Right ventricle myocardium superior (tissue), 1 donor: ENCODE data around the gene SLC24A3. TPM values are rescaled to one million over a fixed set of nuclear protein-coding genes. Genes with fewer than 3 reads are reported as not detected.

ENCODE experiments used
- ATAC-seq: fragments of 200-7000 bp; cut with Tn5 transposase; one replicate; pipeline ENCODE4 v1.9.1; 2020; ENCODE audit warnings: mild to moderate bottlenecking; ENCODE audit not compliant: poor library complexity
- DNase-seq: peaks from one replicate; pipeline ENCODE4 v3.0.0-alpha.2; 2020
- intact Hi-C: fragments of 100-400 bp; cut with DNase I; formaldehyde crosslinking; loops from one replicate; pipeline ENCODE4 v1.11.2; 2022
- total RNA-seq: library from RNA; stranded (reverse); fragmentation: NEBNext Ultra II Directional; extraction: Animal tissue kit (Norgen Biotek cat#: 25700); gene quantifications from one replicate; pipeline ENCODE4 v1.2.1, GENCODE V29; 2021
- donor health status: DM: no; HTN: yes; CAD: no; lungs with severe emphysema.

The SLC24A3 gene
- total RNA-seq, 1 donor from 2014 or later = 0.62 TPM

GRCh38 chr20:19291024-19291817 is 78.8 kb downstream of the SLC24A3 start:
- no peak for DNase-seq
- ATAC-seq = no peak
- intact Hi-C loops = no loop called here

- ATAC-seq = no peak
- no peak for DNase-seq
- intact Hi-C loops = no loop called here
Measured at GRCh38 chr20:19291818-19292132, 79.3 kb downstream of the SLC24A3 start.

GRCh38 chr20:19292254-19292653 is 79.8 kb downstream of the SLC24A3 start:
- intact Hi-C loops = no loop called here
- ATAC-seq (no peak), DNase-seq (no peak)

GRCh38 chr20:19295076-19295475 is 82.6 kb downstream of the SLC24A3 start:
- DNase-seq (no peak), ATAC-seq (no peak)
- intact Hi-C loops = no loop called here

GRCh38 chr20:19298652-19299051 is 86.2 kb downstream of the SLC24A3 start:
- intact Hi-C loops = no loop called here
- ATAC-seq (no peak), DNase-seq (no peak)

GRCh38 chr20:19300395-19300794 is 88.0 kb downstream of the SLC24A3 start:
- no peak for ATAC-seq
- no peak for DNase-seq
- intact Hi-C loops = no loop called here

- DNase-seq (no peak), ATAC-seq (no peak)
- intact Hi-C loops = no loop called here
Measured at GRCh38 chr20:19301142-19301541, 88.7 kb downstream of the SLC24A3 start.

- intact Hi-C loops = no loop called here
Measured at GRCh38 chr20:19301843-19302242, 89.4 kb downstream of the SLC24A3 start.

GRCh38 chr20:19302714-19303113 is 90.3 kb downstream of the SLC24A3 start:
- intact Hi-C loops = no loop called here
- no peak for DNase-seq

More at GRCh38 chr20:19301843-19302242, 89.4 kb downstream of the SLC24A3 start:
- no peak for ATAC-seq
- DNase-seq = no peak

GRCh38 chr20:19304389-19304788 is 91.9 kb downstream of the SLC24A3 start:
- intact Hi-C loops = no loop called here
- ATAC-seq (no peak), DNase-seq (no peak)

More at GRCh38 chr20:19302714-19303113, 90.3 kb downstream of the SLC24A3 start:
- no peak for ATAC-seq

- no peak for DNase-seq
- intact Hi-C loops = no loop called here
- peak; percentile 29 for ATAC-seq
Measured at GRCh38 chr20:19304886-19305415, 92.5 kb downstream of the SLC24A3 start.

GRCh38 chr20:19308146-19308545 is 95.7 kb downstream of the SLC24A3 start:
- DNase-seq (no peak), ATAC-seq (no peak)
- intact Hi-C loops = no loop called here

GRCh38 chr20:19310541-19310940 is 98.1 kb downstream of the SLC24A3 start:
- intact Hi-C loops = no loop called here
- ATAC-seq (no peak), DNase-seq (no peak)

GRCh38 chr20:19313342-19314069 is 101.1 kb downstream of the SLC24A3 start:
- ATAC-seq = no peak
- DNase-seq = no peak
- intact Hi-C loops = no loop called here

GRCh38 chr20:19314621-19315020 is 102.2 kb downstream of the SLC24A3 start:
- intact Hi-C loops = no loop called here
- DNase-seq (no peak), ATAC-seq (no peak)

GRCh38 chr20:19317237-19318069 is 105.0 kb downstream of the SLC24A3 start:
- ATAC-seq = no peak
- DNase-seq = no peak
- intact Hi-C loops = no loop called here

GRCh38 chr20:19318610-19319009 is 106.2 kb downstream of the SLC24A3 start:
- intact Hi-C loops = no loop called here
- DNase-seq (no peak), ATAC-seq (no peak)

- no peak for ATAC-seq
- no peak for DNase-seq
- intact Hi-C loops = no loop called here
Measured at GRCh38 chr20:19320005-19320404, 107.6 kb downstream of the SLC24A3 start.

- intact Hi-C loops = no loop called here
- ATAC-seq (no peak), DNase-seq (no peak)
Measured at GRCh38 chr20:19321176-19321575, 108.7 kb downstream of the SLC24A3 start.
